HepG2 (cell line): ENCODE measurements around the gene GALNTL6.

Source experiments
- HCFC1 ChIP-seq: fragments of 150-350 bp; IDR thresholded peaks from 2 replicates; pipeline ENCODE4 v1.6.1; 2014; ENCODE audit warnings: low read depth, low read length
- HOXA7 ChIP-seq: sonication (generic); formaldehyde crosslinking; IDR thresholded peaks from 2 replicates; pipeline ENCODE4 v1.8.1; 2022; ENCODE audit warnings: mild to moderate bottlenecking, missing genetic modification reagents, moderate library complexity
- NR1H2 ChIP-seq: sonication (generic); formaldehyde crosslinking; IDR thresholded peaks from 2 replicates; pipeline ENCODE4 v1.8.1; 2022; ENCODE audit warnings: low read depth, missing genetic modification reagents, borderline replicate concordance
- RAD21 ChIP-seq: fragments of 450-650 bp; formaldehyde crosslinking; IDR thresholded peaks from 2 replicates; pipeline ENCODE4 v1.5.0; 2020; ENCODE audit warnings: mild to moderate bottlenecking
- SRSF1 ChIP-seq: fragments of 200-400 bp; formaldehyde crosslinking; optimal IDR thresholded peaks from 2 replicates; pipeline ENCODE3; 2017; ENCODE audit warnings: mild to moderate bottlenecking, low read depth, low read length, moderate library complexity
- ZBTB21 ChIP-seq: sonication (generic); formaldehyde crosslinking; IDR thresholded peaks from 2 replicates; pipeline ENCODE4 v1.4.0; 2020; ENCODE audit warnings: missing genetic modification reagents
- ZNF766 ChIP-seq: sonication (generic); formaldehyde crosslinking; IDR thresholded peaks from 2 replicates; pipeline ENCODE4 v1.5.0; 2020; ENCODE audit warnings: missing genetic modification reagents, borderline replicate concordance
- TF ChIP-seq, protein P1 (sequence below): sonication (generic); formaldehyde crosslinking; IDR thresholded peaks from one replicate; pipeline ENCODE4 v1.5.1; 2020; ENCODE audit warnings: mild to moderate bottlenecking, missing genetic modification reagents; ENCODE audit errors: not compliant biosample characterization
- TF ChIP-seq, protein P2 (sequence below), 2 experiments: sonication (generic) in 1 of 2; formaldehyde crosslinking in 1 of 2; IDR thresholded peaks; 2 replicates each; pipeline versions ENCODE4 v1.4.0 to v1.6.1; 2018 to 2020; ENCODE audit warnings: missing genetic modification reagents in 2 of 2, borderline replicate concordance in 1 of 2, low read depth in 1 of 2, mild to moderate bottlenecking in 1 of 2, missing biosample characterization in 1 of 2
- TF ChIP-seq, protein P3 (sequence below): IDR thresholded peaks from 2 replicates; pipeline ENCODE4 v1.6.1; 2012; ENCODE audit warnings: inconsistent platforms
- TF ChIP-seq, protein P4 (sequence below): sonication (generic); formaldehyde crosslinking; IDR thresholded peaks from 2 replicates; pipeline ENCODE4 v1.5.0; 2020; ENCODE audit warnings: mild to moderate bottlenecking, missing genetic modification reagents, moderate library complexity
- TF ChIP-seq, protein P5 (sequence below): sonication (generic); formaldehyde crosslinking; conservative IDR thresholded peaks from 2 replicates; pipeline ENCODE4 v1.4.0; 2020; ENCODE audit warnings: missing genetic modification reagents

DNA sequence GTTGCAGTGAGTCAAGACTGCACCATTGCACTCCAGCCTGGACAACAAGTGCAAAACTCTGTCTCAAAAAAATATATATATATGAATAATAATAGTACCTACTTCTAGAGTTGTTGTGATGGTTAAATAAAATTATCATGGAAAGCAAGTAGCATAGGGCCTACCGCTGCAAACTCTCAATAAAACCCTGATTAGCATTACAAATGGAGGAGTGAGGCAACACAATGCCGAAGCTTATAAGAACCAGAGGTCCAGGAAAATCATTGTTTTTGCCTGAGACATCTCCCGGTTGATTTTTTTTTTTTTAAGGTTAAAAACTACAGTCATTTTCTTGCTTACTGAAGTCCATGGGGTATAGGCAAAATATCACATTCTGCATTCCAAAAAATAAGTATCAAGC lies 1170.4 kb downstream of the GALNTL6 start:
- no peak for TF ChIP-seq ZBTB21
- TF ChIP-seq RAD21 = no peak
- TF ChIP-seq HOXA7 (CRISPR knock-in tag) = no peak
- TF ChIP-seq, protein P1, sequence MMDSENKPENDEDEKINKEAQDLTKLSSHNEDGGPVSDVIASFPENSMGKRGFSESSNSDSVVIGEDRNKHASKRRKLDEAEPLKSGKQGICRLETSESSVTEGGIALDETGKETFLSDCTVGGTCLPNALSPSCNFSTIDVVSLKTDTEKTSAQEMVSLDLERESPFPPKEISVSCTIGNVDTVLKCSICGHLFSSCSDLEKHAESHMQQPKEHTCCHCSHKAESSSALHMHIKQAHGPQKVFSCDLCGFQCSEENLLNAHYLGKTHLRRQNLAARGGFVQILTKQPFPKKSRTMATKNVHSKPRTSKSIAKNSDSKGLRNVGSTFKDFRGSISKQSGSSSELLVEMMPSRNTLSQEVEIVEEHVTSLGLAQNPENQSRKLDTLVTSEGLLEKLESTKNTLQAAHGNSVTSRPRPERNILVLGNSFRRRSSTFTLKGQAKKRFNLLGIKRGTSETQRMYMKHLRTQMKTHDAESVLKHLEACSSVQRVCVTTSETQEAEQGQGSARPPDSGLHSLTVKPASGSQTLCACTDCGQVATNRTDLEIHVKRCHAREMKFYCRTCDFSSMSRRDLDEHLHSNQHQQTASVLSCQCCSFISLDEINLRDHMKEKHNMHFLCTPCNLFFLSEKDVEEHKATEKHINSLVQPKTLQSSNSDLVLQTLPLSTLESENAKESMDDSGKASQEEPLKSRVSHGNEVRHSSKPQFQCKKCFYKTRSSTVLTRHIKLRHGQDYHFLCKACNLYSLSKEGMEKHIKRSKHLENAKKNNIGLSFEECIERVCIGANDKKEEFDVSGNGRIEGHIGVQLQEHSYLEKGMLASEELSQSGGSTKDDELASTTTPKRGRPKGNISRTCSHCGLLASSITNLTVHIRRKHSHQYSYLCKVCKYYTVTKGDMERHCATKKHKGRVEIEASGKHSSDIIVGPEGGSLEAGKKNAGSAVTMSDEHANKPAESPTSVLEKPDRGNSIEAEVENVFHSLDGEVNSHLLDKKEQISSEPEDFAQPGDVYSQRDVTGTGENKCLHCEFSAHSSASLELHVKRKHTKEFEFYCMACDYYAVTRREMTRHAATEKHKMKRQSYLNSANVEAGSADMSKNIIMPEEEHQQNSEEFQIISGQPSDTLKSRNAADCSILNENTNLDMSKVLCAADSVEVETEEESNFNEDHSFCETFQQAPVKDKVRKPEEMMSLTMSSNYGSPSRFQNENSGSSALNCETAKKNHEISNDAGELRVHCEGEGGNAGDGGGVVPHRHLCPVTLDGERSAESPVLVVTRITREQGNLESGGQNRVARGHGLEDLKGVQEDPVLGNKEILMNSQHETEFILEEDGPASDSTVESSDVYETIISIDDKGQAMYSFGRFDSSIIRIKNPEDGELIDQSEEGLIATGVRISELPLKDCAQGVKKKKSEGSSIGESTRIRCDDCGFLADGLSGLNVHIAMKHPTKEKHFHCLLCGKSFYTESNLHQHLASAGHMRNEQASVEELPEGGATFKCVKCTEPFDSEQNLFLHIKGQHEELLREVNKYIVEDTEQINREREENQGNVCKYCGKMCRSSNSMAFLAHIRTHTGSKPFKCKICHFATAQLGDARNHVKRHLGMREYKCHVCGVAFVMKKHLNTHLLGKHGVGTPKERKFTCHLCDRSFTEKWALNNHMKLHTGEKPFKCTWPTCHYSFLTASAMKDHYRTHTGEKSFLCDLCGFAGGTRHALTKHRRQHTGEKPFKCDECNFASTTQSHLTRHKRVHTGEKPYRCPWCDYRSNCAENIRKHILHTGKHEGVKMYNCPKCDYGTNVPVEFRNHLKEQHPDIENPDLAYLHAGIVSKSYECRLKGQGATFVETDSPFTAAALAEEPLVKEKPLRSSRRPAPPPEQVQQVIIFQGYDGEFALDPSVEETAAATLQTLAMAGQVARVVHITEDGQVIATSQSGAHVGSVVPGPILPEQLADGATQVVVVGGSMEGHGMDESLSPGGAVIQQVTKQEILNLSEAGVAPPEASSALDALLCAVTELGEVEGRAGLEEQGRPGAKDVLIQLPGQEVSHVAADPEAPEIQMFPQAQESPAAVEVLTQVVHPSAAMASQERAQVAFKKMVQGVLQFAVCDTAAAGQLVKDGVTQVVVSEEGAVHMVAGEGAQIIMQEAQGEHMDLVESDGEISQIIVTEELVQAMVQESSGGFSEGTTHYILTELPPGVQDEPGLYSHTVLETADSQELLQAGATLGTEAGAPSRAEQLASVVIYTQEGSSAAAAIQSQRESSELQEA (CRISPR knock-in tag) = no peak
- TF ChIP-seq HCFC1 = no peak
- TF ChIP-seq, protein P2, sequence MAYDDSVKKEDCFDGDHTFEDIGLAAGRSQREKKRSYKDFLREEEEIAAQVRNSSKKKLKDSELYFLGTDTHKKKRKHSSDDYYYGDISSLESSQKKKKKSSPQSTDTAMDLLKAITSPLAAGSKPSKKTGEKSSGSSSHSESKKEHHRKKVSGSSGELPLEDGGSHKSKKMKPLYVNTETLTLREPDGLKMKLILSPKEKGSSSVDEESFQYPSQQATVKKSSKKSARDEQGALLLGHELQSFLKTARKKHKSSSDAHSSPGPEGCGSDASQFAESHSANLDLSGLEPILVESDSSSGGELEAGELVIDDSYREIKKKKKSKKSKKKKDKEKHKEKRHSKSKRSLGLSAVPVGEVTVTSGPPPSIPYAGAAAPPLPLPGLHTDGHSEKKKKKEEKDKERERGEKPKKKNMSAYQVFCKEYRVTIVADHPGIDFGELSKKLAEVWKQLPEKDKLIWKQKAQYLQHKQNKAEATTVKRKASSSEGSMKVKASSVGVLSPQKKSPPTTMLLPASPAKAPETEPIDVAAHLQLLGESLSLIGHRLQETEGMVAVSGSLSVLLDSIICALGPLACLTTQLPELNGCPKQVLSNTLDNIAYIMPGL (CRISPR knock-in tag; IDR thresholded peaks at IDR 0.05; ENCODE audit: borderline replicate concordance in 1 of 2, low read depth in 1 of 2) = no peak
- TF ChIP-seq, protein P3, sequence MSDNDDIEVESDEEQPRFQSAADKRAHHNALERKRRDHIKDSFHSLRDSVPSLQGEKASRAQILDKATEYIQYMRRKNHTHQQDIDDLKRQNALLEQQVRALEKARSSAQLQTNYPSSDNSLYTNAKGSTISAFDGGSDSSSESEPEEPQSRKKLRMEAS = no peak
- TF ChIP-seq, protein P4, sequence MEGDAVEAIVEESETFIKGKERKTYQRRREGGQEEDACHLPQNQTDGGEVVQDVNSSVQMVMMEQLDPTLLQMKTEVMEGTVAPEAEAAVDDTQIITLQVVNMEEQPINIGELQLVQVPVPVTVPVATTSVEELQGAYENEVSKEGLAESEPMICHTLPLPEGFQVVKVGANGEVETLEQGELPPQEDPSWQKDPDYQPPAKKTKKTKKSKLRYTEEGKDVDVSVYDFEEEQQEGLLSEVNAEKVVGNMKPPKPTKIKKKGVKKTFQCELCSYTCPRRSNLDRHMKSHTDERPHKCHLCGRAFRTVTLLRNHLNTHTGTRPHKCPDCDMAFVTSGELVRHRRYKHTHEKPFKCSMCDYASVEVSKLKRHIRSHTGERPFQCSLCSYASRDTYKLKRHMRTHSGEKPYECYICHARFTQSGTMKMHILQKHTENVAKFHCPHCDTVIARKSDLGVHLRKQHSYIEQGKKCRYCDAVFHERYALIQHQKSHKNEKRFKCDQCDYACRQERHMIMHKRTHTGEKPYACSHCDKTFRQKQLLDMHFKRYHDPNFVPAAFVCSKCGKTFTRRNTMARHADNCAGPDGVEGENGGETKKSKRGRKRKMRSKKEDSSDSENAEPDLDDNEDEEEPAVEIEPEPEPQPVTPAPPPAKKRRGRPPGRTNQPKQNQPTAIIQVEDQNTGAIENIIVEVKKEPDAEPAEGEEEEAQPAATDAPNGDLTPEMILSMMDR (CRISPR knock-in tag) = no peak
- TF ChIP-seq, protein P5, sequence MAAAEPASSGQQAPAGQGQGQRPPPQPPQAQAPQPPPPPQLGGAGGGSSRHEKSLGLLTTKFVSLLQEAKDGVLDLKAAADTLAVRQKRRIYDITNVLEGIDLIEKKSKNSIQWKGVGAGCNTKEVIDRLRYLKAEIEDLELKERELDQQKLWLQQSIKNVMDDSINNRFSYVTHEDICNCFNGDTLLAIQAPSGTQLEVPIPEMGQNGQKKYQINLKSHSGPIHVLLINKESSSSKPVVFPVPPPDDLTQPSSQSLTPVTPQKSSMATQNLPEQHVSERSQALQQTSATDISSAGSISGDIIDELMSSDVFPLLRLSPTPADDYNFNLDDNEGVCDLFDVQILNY (CRISPR knock-in tag) = no peak
- no peak for TF ChIP-seq ZNF766 (CRISPR knock-in tag)
- TF ChIP-seq SRSF1 = no peak
- no peak for TF ChIP-seq NR1H2
